IMR-90 (cell line): ENCODE data around the gene AKAP7. TPM values are rescaled to one million over a fixed set of nuclear protein-coding genes. Genes with fewer than 3 reads are reported as not detected.

Source experiments
- ATAC-seq: fragments of 200-7000 bp; cut with Tn5 transposase; 2 replicates; pipeline ENCODE4 v1.9.1; 2020; ENCODE audit warnings: low read depth, mild to moderate bottlenecking, moderate library complexity
- BruUV-seq: library from RNA; stranded (reverse); fragments of 400-500 nt; replicated peaks from 2 replicates; lab custom pipeline; 2021; lab: Mats Ljungman, UMichigan
- CTCF ChIA-PET: fragments of 300-600 bp; formaldehyde crosslinking; extraction: SDS; loops from one replicate; lab custom pipeline; 2021; ENCODE audit warnings: antibody characterized with exemption; lab: Yijun Ruan, JAX
- POLR2A ChIA-PET: fragments of 300-600 bp; sonication (Branson Sonifier 250); formaldehyde crosslinking; loops from one replicate; lab custom pipeline; 2022; ENCODE audit warnings: antibody characterized with exemption; ENCODE audit not compliant: unreplicated experiment; lab: Charles Lee
- DNase-seq: peaks from one replicate; pipeline ENCODE4 v3.0.0; 2013
- H2AFZ ChIP-seq: replicated peaks from 2 replicates; pipeline ENCODE3; 2013; ENCODE audit warnings: low read length, mild to moderate bottlenecking; ENCODE audit not compliant: poor library complexity
- H2AK5ac ChIP-seq: 2 replicates; pipeline ENCODE4 v1.6.1; 2013; ENCODE audit warnings: low read depth, low read length, inconsistent platforms
- H2AK9ac ChIP-seq: replicated peaks from 2 replicates; pipeline ENCODE3; 2013; ENCODE audit warnings: mild to moderate bottlenecking, low read depth, low read length, moderate library complexity; ENCODE audit not compliant: poor library complexity
- H2BK120ac ChIP-seq: 2 replicates; pipeline ENCODE4 v1.6.1; 2013; ENCODE audit warnings: low read depth, low read length, inconsistent platforms
- H2BK15ac ChIP-seq: 3 replicates; pipeline ENCODE4 v1.6.1; 2013; ENCODE audit warnings: low read depth, low read length, inconsistent platforms
- H2BK20ac ChIP-seq: 2 replicates; pipeline ENCODE4 v1.6.1; 2013; ENCODE audit warnings: low read depth, mild to moderate bottlenecking, inconsistent platforms, low read length, moderate library complexity
- H2BK5ac ChIP-seq: 2 replicates; pipeline ENCODE4 v1.6.1; 2013; ENCODE audit warnings: mild to moderate bottlenecking, low read depth, low read length, inconsistent platforms; ENCODE audit not compliant: poor library complexity, severe bottlenecking
- H3K14ac ChIP-seq: replicated peaks from 2 replicates; pipeline ENCODE4 v1.6.1; 2013; ENCODE audit warnings: low read depth, low read length, inconsistent platforms
- H3K18ac ChIP-seq: 2 replicates; pipeline ENCODE4 v1.6.1; 2013; ENCODE audit warnings: low read depth, low read length, control low read depth
- H3K23ac ChIP-seq: 2 replicates; pipeline ENCODE4 v1.6.1; 2013; ENCODE audit warnings: low read depth, low read length, inconsistent platforms
- H3K27ac ChIP-seq: 2 replicates; pipeline ENCODE4 v1.5.1; 2013; ENCODE audit warnings: mild to moderate bottlenecking, control low read depth, low read length; ENCODE audit not compliant: insufficient read depth
- H3K27me3 ChIP-seq: 2 replicates; pipeline ENCODE4 v1.6.1; 2013; ENCODE audit warnings: low read length; ENCODE audit not compliant: control insufficient read depth, insufficient read depth
- H3K36me3 ChIP-seq: 2 replicates; pipeline ENCODE4 v1.6.1; 2013; ENCODE audit warnings: low read length, mixed read lengths; ENCODE audit not compliant: control insufficient read depth, insufficient read depth
- H3K4ac ChIP-seq: 2 replicates; pipeline ENCODE4 v1.6.1; 2013; ENCODE audit warnings: low read depth, low read length, inconsistent platforms
- H3K4me1 ChIP-seq: 2 replicates; pipeline ENCODE4 v1.6.1; 2013; ENCODE audit warnings: low read length, mixed read lengths; ENCODE audit not compliant: control insufficient read depth, insufficient read depth
- H3K4me2 ChIP-seq: 2 replicates; pipeline ENCODE4 v1.6.1; 2013; ENCODE audit warnings: low read depth, mild to moderate bottlenecking, control low read depth, low read length, moderate library complexity
- H3K4me3 ChIP-seq: 2 replicates; pipeline ENCODE4 v1.5.1; 2013; ENCODE audit warnings: low read depth, mild to moderate bottlenecking, control low read depth, low read length, moderate library complexity; ENCODE audit not compliant: insufficient read depth
- H3K56ac ChIP-seq: 2 replicates; pipeline ENCODE4 v1.6.1; 2013; ENCODE audit warnings: low read length, inconsistent platforms; ENCODE audit not compliant: insufficient read depth; ENCODE audit errors: extremely low read depth
- H3K79me1 ChIP-seq, 2 experiments: 2 replicates each; pipeline ENCODE4 v1.6.1; 2013; ENCODE audit warnings: low read length in 2 of 2, inconsistent platforms in 1 of 2, low read depth in 1 of 2
- H3K9ac ChIP-seq: 2 replicates; pipeline ENCODE4 v1.6.1; 2013; ENCODE audit warnings: low read depth, low read length, control low read depth
- H3K9me1 ChIP-seq: 2 replicates; pipeline ENCODE4 v1.6.1; 2013; ENCODE audit warnings: low read length, inconsistent platforms; ENCODE audit not compliant: insufficient read depth
- H3K9me3 ChIP-seq: 2 replicates; pipeline ENCODE4 v1.6.1; 2013; ENCODE audit warnings: low read length; ENCODE audit not compliant: control insufficient read depth, insufficient read depth
- H4K20me1 ChIP-seq: 2 replicates; pipeline ENCODE4 v1.6.1; 2013; ENCODE audit warnings: low read length, inconsistent platforms; ENCODE audit not compliant: insufficient read depth
- H4K5ac ChIP-seq: 2 replicates; pipeline ENCODE4 v1.6.1; 2013; ENCODE audit warnings: mild to moderate bottlenecking, low read depth, low read length, control low read depth
- H4K8ac ChIP-seq, 2 experiments: 2 replicates each; pipeline ENCODE4 v1.6.1; 2013; ENCODE audit warnings: low read depth in 2 of 2, low read length in 2 of 2, control low read depth in 1 of 2, inconsistent platforms in 1 of 2
- H4K91ac ChIP-seq: 2 replicates; pipeline ENCODE4 v1.6.1; 2013; ENCODE audit warnings: low read depth, low read length, inconsistent platforms; ENCODE audit not compliant: insufficient read depth
- BHLHE40 ChIP-seq: fragments of 150-350 bp; IDR thresholded peaks from 2 replicates; pipeline ENCODE4 v1.6.1; 2016; ENCODE audit warnings: mild to moderate bottlenecking, low read depth, low read length
- CEBPB ChIP-seq: IDR thresholded peaks from 2 replicates; pipeline ENCODE4 v1.6.1; 2012; ENCODE audit warnings: low read depth, low read length, improper control_type of control experiment
- CHD1 ChIP-seq: IDR thresholded peaks from 2 replicates; pipeline ENCODE4 v1.6.1; 2012; ENCODE audit warnings: low read depth, low read length, improper control_type of control experiment
- ELK1 ChIP-seq: fragments of 150-350 bp; IDR thresholded peaks from 2 replicates; pipeline ENCODE4 v1.6.1; 2016; ENCODE audit warnings: low read depth, mild to moderate bottlenecking, low read length, moderate library complexity, borderline replicate concordance
- FOS ChIP-seq: fragments of 150-350 bp; IDR thresholded peaks from 2 replicates; pipeline ENCODE4 v1.6.1; 2016; ENCODE audit warnings: low read depth, low read length
- MAFK ChIP-seq: IDR thresholded peaks from 2 replicates; pipeline ENCODE4 v1.6.1; 2012; ENCODE audit warnings: low read depth, low read length, improper control_type of control experiment
- MAZ ChIP-seq: IDR thresholded peaks from 2 replicates; pipeline ENCODE4 v1.6.1; 2012; ENCODE audit warnings: low read depth, mild to moderate bottlenecking, low read length, improper control_type of control experiment, moderate library complexity, borderline replicate concordance
- MXI1 ChIP-seq: IDR thresholded peaks from 2 replicates; pipeline ENCODE4 v1.6.1; 2012; ENCODE audit warnings: low read depth, mild to moderate bottlenecking, low read length, moderate library complexity, borderline replicate concordance
- NFE2L2 ChIP-seq: fragments of 150-350 bp; IDR thresholded peaks from 2 replicates; pipeline ENCODE4 v1.6.1; 2016; ENCODE audit warnings: low read depth, mild to moderate bottlenecking, low read length
- POLR2A ChIP-seq: IDR thresholded peaks from 2 replicates; pipeline ENCODE4 v1.6.1; 2012; ENCODE audit warnings: mild to moderate bottlenecking, low read depth, low read length
- RAD21 ChIP-seq: IDR thresholded peaks from 2 replicates; pipeline ENCODE4 v1.6.1; 2012; ENCODE audit warnings: low read length, improper control_type of control experiment
- RCOR1 ChIP-seq: IDR thresholded peaks from 2 replicates; pipeline ENCODE4 v1.6.1; 2012; ENCODE audit warnings: mild to moderate bottlenecking, low read length, improper control_type of control experiment; ENCODE audit not compliant: insufficient replicate concordance
- RFX5 ChIP-seq: IDR thresholded peaks from 2 replicates; pipeline ENCODE4 v1.8.0; 2012; ENCODE audit warnings: low read depth, mild to moderate bottlenecking, low read length, moderate library complexity
- SMC3 ChIP-seq: fragments of 150-350 bp; IDR thresholded peaks from 2 replicates; pipeline ENCODE4 v1.6.1; 2016; ENCODE audit warnings: low read depth, mild to moderate bottlenecking, antibody characterized with exemption, low read length, moderate library complexity
- WGBS, 2 experiments: methylation state at CpG; one replicate each; pipeline versions ENCODE4 v1.1.5 to v1.1.7; 2013; ENCODE audit warnings: missing lambda C conversion rate in 2 of 2; ENCODE audit not compliant: insufficient read length in 1 of 2; ENCODE audit errors: extremely low coverage in 2 of 2; 5-methylcytosine and 5-hydroxymethylcytosine counted together
- dilution Hi-C: fragments of 300-500 bp; cut with HindIII; formaldehyde crosslinking; loops from one replicate; pipeline ENCODE4 v1.14.3; 2018; ENCODE audit warnings: low sequenced_read_pairs; ENCODE audit not compliant: unreplicated experiment
- in situ Hi-C: fragments of 300-500 bp; cut with MboI; formaldehyde crosslinking; loops from 3 replicates; pipeline ENCODE4 v1.14.3; 2019; ENCODE audit warnings: low sequenced_read_pairs, inconsistent platforms, mixed read lengths
- intact Hi-C: fragments of 100-400 bp; cut with micrococcal nuclease; formaldehyde crosslinking; loops from 2 replicates; pipeline ENCODE4 v1.10.0; 2022
- polyA plus RNA-seq, 3 experiments: library from polyadenylated mRNA; depleted of rRNA; stranded (reverse); fragments of >200 nt; gene quantifications; 2 replicates each; pipeline ENCODE4 v1.2.3, GENCODE V29; 2012; ENCODE audit warnings: low replicate concordance in 1 of 3
- total RNA-seq: library from RNA; depleted of rRNA; stranded (reverse); fragments of >200 nt; gene quantifications from 2 replicates; pipeline ENCODE4 v1.2.3, GENCODE V29; 2012
- TF ChIP-seq, protein P1 (sequence below): conservative IDR thresholded peaks from 2 replicates; pipeline ENCODE4 v1.5.1; 2012; ENCODE audit warnings: mild to moderate bottlenecking, low read depth, low read length, improper control_type of control experiment
- TF ChIP-seq, protein P2 (sequence below): fragments of 150-350 bp; IDR thresholded peaks from 2 replicates; pipeline ENCODE4 v1.6.1; 2017; ENCODE audit warnings: mild to moderate bottlenecking, antibody characterized with exemption, low read length, low read depth

AKAP7 gene
- total and polyA plus RNA-seq, 2 of the 4 experiments (the other 2 are of a cell fraction): 0.54 to 1.1 TPM

DNA sequence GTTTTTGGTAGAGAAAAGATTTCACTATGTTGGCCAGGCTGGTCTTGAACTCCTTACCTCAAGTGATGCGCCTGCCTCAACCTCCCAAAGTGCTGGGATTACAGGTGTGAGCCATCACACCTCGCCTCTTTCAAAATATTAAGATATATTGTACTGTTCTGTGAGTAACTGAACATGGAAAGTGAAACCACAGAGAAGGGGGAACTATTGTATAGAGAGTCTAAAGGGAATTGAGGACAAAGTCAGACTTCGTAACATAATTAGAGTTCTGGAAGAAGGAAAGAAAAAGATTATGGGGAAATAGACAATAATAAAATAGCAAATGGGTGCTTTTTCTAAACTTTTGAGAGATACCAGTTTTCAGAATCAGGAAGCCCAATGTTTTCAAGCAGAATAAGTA lies 17.4 kb upstream of the AKAP7 start:
- ATAC-seq (no peak), DNase-seq (no peak)
- Histone ChIP-seq H2BK20ac (no peak overlapping the region), H3K36me3 (no peaks in the 10 kb centered on the region), H2AFZ (no peak overlapping the region), H2BK15ac (no peak overlapping the region), H2BK120ac (no peak overlapping the region), H3K79me1 (no peaks in the 10 kb centered on the region), H3K27me3 (no peaks in the 10 kb centered on the region), H3K4ac (no peak overlapping the region), H3K27ac (no peak overlapping the region), H3K4me2 (no peak overlapping the region), H3K9me1 (no peaks in the 10 kb centered on the region), H4K8ac (no peak overlapping the region), H3K4me1 (no peaks in the 10 kb centered on the region; the same call in 1 of the 2 replicates), H4K91ac (no peak overlapping the region), H4K20me1 (no peaks in the 10 kb centered on the region), H3K14ac (no peak overlapping the region), H3K18ac (no peak overlapping the region), H2AK5ac (no peak overlapping the region), H2BK5ac (no peak overlapping the region), H2AK9ac (no peak overlapping the region), H3K23ac (no peak overlapping the region), H3K9me3 (no peaks in the 10 kb centered on the region), H3K9ac (no peak overlapping the region), H3K56ac (no peak overlapping the region), H4K5ac (no peak overlapping the region), H3K4me3 (no peak overlapping the region)
- dilution Hi-C loops: no loop called here
- POLR2A ChIA-PET: no interaction called here
- TF ChIP-seq RAD21 (no peak), MAZ (no peak), SMC3 (no peak), POLR2A (no peak), RFX5 (no peak), CHD1 (no peak), MAFK (no peak), NFE2L2 (no peak), MXI1 (no peak), CEBPB (no peak), BHLHE40 (no peak), RCOR1 (no peak), FOS (no peak), ELK1 (no peak)
- TF ChIP-seq, protein P1, sequence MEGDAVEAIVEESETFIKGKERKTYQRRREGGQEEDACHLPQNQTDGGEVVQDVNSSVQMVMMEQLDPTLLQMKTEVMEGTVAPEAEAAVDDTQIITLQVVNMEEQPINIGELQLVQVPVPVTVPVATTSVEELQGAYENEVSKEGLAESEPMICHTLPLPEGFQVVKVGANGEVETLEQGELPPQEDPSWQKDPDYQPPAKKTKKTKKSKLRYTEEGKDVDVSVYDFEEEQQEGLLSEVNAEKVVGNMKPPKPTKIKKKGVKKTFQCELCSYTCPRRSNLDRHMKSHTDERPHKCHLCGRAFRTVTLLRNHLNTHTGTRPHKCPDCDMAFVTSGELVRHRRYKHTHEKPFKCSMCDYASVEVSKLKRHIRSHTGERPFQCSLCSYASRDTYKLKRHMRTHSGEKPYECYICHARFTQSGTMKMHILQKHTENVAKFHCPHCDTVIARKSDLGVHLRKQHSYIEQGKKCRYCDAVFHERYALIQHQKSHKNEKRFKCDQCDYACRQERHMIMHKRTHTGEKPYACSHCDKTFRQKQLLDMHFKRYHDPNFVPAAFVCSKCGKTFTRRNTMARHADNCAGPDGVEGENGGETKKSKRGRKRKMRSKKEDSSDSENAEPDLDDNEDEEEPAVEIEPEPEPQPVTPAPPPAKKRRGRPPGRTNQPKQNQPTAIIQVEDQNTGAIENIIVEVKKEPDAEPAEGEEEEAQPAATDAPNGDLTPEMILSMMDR: no peak
- TF ChIP-seq, protein P2, sequence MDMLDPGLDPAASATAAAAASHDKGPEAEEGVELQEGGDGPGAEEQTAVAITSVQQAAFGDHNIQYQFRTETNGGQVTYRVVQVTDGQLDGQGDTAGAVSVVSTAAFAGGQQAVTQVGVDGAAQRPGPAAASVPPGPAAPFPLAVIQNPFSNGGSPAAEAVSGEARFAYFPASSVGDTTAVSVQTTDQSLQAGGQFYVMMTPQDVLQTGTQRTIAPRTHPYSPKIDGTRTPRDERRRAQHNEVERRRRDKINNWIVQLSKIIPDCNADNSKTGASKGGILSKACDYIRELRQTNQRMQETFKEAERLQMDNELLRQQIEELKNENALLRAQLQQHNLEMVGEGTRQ: no peak
- no CpG with 5 or more reads among the region's 3 CpGs for WGBS, 2 experiments
- in situ Hi-C loops: loop anchor here (5.0 kb wide), 1 partner anchor 236 kb away; no protein-coding TSS in a partner anchor
- intact Hi-C loops: no loop called here
- CTCF ChIA-PET: interaction anchor here (2.3 kb wide), 1 partner anchor 246 kb away, joined by 6 read pairs; no protein-coding TSS in a partner anchor
- BruUV-seq: no TSS peak
